HEK293 (cell line): ENCODE measurements around the gene DCX.

Experiments
- KLF1 ChIP-seq: fragments of 450-650 bp; formaldehyde crosslinking; IDR thresholded peaks from 2 replicates; pipeline ENCODE4 v1.5.1; 2016; ENCODE audit warnings: missing biosample characterization, missing genetic modification characterization
- REST ChIP-seq: fragments of 450-650 bp; formaldehyde crosslinking; IDR thresholded peaks from 2 replicates; pipeline ENCODE4 v1.5.1; 2016; ENCODE audit warnings: missing biosample characterization, missing genetic modification characterization
- TRIM28 ChIP-seq: IDR thresholded peaks from 2 replicates; pipeline ENCODE4 v1.6.1; 2011; ENCODE audit warnings: low read length, control low read depth, borderline replicate concordance
- ZNF140 ChIP-seq: fragments of 450-650 bp; formaldehyde crosslinking; IDR thresholded peaks from 2 replicates; pipeline ENCODE4 v1.5.1; 2016; ENCODE audit warnings: missing biosample characterization, missing genetic modification characterization
- ZNF23 ChIP-seq: fragments of 450-650 bp; formaldehyde crosslinking; IDR thresholded peaks from 2 replicates; pipeline ENCODE4 v1.5.1; 2016; ENCODE audit warnings: missing biosample characterization, missing genetic modification characterization, borderline replicate concordance
- ZNF366 ChIP-seq: fragments of 450-650 bp; formaldehyde crosslinking; conservative IDR thresholded peaks from 2 replicates; pipeline ENCODE4 v1.5.1; 2016; ENCODE audit warnings: missing biosample characterization, missing genetic modification characterization
- ZNF629 ChIP-seq: fragments of 450-650 bp; formaldehyde crosslinking; IDR thresholded peaks from 2 replicates; pipeline ENCODE4 v1.5.1; 2017; ENCODE audit warnings: missing biosample characterization, missing genetic modification characterization
- ZNF658 ChIP-seq: fragments of 450-650 bp; formaldehyde crosslinking; IDR thresholded peaks from 2 replicates; pipeline ENCODE4; 2016; ENCODE audit warnings: missing biosample characterization, missing genetic modification characterization
- TF ChIP-seq, protein P1 (sequence below): fragments of 450-650 bp; formaldehyde crosslinking; IDR thresholded peaks from 2 replicates; pipeline ENCODE4 v1.5.1; 2016; ENCODE audit warnings: missing biosample characterization, missing genetic modification characterization

DNA sequence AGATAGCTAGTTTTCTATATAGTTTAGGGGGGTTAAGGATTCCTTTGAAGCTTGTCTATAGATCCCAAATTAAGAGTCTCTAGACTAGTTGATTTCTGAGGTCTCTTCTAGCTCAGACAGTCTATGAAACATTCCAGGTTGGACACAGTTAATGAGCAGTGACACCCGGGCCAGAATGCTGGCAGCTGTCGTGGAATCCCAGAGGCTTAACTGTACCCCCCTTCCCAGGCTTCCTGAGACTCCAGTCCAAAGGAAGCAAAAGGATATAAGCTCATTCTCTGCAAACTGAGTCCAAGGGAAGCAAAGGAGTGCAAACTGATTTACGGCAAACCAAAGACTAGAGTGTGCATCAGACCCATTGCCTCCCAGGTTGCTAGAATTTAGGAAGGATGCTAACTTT is 62.9 kb downstream of the DCX start:
- TF ChIP-seq, protein P1, sequence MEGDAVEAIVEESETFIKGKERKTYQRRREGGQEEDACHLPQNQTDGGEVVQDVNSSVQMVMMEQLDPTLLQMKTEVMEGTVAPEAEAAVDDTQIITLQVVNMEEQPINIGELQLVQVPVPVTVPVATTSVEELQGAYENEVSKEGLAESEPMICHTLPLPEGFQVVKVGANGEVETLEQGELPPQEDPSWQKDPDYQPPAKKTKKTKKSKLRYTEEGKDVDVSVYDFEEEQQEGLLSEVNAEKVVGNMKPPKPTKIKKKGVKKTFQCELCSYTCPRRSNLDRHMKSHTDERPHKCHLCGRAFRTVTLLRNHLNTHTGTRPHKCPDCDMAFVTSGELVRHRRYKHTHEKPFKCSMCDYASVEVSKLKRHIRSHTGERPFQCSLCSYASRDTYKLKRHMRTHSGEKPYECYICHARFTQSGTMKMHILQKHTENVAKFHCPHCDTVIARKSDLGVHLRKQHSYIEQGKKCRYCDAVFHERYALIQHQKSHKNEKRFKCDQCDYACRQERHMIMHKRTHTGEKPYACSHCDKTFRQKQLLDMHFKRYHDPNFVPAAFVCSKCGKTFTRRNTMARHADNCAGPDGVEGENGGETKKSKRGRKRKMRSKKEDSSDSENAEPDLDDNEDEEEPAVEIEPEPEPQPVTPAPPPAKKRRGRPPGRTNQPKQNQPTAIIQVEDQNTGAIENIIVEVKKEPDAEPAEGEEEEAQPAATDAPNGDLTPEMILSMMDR (tag by site-specific recombination): no peak
- TF ChIP-seq ZNF629 (tag by site-specific recombination): no peak
- no peak for TF ChIP-seq ZNF23 (tag by site-specific recombination)
- TF ChIP-seq REST: no peak
- TF ChIP-seq TRIM28: no peak
- no peak for TF ChIP-seq ZNF140
- no peak for TF ChIP-seq ZNF366
- TF ChIP-seq KLF1 (tag by site-specific recombination): no peak
- TF ChIP-seq ZNF658 (tag by site-specific recombination): no peak
